ENCODE results near the gene RHBDD3. TPM values are rescaled to one million over a fixed set of nuclear protein-coding genes. Genes with fewer than 3 reads are reported as not detected.

RHBDD3 gene
- total RNA-seq, 1 donor from 2014 or later = 35.6 TPM

- H3K4me2 ChIP-seq (ENCODE audit: low read length) = peak overlapping the region; percentile 92
- H4K20me1 ChIP-seq (ENCODE audit: insufficient read depth, low read length) = peaks cover 27% of the 10 kb centered on the region
- peaks cover 2% of the 10 kb centered on the region for H3K36me3 ChIP-seq (ENCODE audit: insufficient read depth, low read length)
- Mint-ChIP-seq H3K4me1 (ENCODE audit: low read depth, unreplicated experiment) (peaks cover 4% of the 10 kb centered on the region), H3K9me3 (ENCODE audit: unreplicated experiment) (peaks cover 2% of the 10 kb centered on the region), H3K27me3 (ENCODE audit: low read depth, unreplicated experiment) (no peaks in the 10 kb centered on the region), H3K27ac (ENCODE audit: unreplicated experiment) (peak overlapping the region; percentile 23), H3K4me3 (ENCODE audit: unreplicated experiment) (peak overlapping the region; percentile 84), H3K36me3 (ENCODE audit: low read depth, unreplicated experiment) (no peaks in the 10 kb centered on the region)
- FAIRE-seq (no peak), DNase-seq (ENCODE audit: low read depth) (no peak)
- H3K9me3 ChIP-seq (ENCODE audit: insufficient read depth, low read depth, low read length) = no peaks in the 10 kb centered on the region
- no peak overlapping the region for H3K27ac ChIP-seq (ENCODE audit: low read depth, low read length)
- no peaks in the 10 kb centered on the region for H3K27me3 ChIP-seq (ENCODE audit: insufficient read depth, low read length)
- H3K4me1 ChIP-seq (ENCODE audit: insufficient read depth, low read length) = peaks cover 41% of the 10 kb centered on the region
- H3K9ac ChIP-seq (ENCODE audit: low read length) = peak overlapping the region; percentile 84
- H2AFZ ChIP-seq (ENCODE audit: low read depth, low read length) = peak overlapping the region; percentile 90
- TF ChIP-seq CTCF (IDR thresholded peaks at IDR 0.05; ENCODE audit: insufficient read depth, low read depth, low read length) (no peak), EZH2 (IDR thresholded peaks at IDR 0.05; ENCODE audit: insufficient read depth, low read length) (no peak)
- H3K4me3 ChIP-seq (ENCODE audit: insufficient read depth, low read depth, low read length) = no peak overlapping the region
- peaks cover 34% of the 10 kb centered on the region for H3K79me2 ChIP-seq (ENCODE audit: insufficient read depth, low read length)
These were observed 38.0 kb upstream of the RHBDD3 start for GRCh38 chr22:29305836-29306174.

DNA sequence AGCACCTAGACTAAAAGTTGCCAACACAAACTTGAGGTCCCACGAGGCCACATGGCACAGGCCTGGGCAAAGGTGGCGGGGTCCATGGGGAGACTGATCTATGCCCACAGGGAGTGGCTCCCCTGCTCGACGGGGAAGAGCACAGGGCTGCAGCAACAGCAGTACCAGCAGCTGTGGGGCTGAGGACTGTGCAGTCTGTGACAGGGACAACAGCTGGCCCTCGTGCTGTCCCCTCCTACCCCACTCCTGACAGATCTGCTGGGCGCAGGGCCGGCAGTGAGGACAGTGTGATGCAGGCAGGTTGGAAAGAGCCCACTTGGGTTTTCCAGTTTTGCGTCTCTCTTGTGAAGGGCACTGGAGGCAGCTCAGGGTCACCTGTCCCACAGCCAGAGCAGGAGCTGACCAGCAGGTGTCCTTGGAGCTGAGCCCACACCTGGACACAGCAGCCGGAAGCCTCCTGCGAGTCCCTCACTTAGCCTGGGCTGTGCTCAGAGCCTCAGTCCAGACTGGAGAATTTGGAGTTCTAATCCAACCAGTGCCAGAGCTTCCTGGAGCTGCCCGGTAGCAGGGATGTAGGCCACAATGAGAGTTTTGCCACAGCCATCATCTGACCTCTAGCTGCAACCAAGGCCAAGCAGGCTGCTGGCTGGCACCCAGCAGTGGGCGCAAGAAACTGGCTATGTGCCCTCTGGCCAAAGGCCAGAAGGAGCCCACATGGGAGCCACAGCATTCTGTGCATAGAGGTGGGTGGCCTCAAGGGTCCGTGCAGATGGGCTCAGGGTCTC is 35.1 kb upstream of the RHBDD3 start:
- Histone ChIP-seq H3K27ac (ENCODE audit: low read depth, low read length) (no peak overlapping the region), H3K4me2 (ENCODE audit: low read length) (no peak overlapping the region), H3K79me2 (ENCODE audit: insufficient read depth, low read length) (peaks cover 8% of the 10 kb centered on the region), H4K20me1 (ENCODE audit: insufficient read depth, low read length) (peaks cover 42% of the 10 kb centered on the region), H3K9me3 (ENCODE audit: insufficient read depth, low read depth, low read length) (no peaks in the 10 kb centered on the region), H3K4me1 (ENCODE audit: insufficient read depth, low read length) (peaks cover 14% of the 10 kb centered on the region), H2AFZ (ENCODE audit: low read depth, low read length) (no peak overlapping the region), H3K4me3 (ENCODE audit: insufficient read depth, low read depth, low read length) (no peak overlapping the region), H3K36me3 (ENCODE audit: insufficient read depth, low read length) (peaks cover 21% of the 10 kb centered on the region), H3K27me3 (ENCODE audit: insufficient read depth, low read length) (no peaks in the 10 kb centered on the region), H3K9ac (ENCODE audit: low read length) (no peak overlapping the region)
- no peaks in the 10 kb centered on the region for H3K27me3 Mint-ChIP-seq (ENCODE audit: low read depth, unreplicated experiment)
- H3K4me3 Mint-ChIP-seq (ENCODE audit: unreplicated experiment) = no peak overlapping the region
- peaks cover 2% of the 10 kb centered on the region for H3K9me3 Mint-ChIP-seq (ENCODE audit: unreplicated experiment)
- DNase-seq (ENCODE audit: low read depth) (no peak), FAIRE-seq (no peak)
- no peak for TF ChIP-seq CTCF (IDR thresholded peaks at IDR 0.05; ENCODE audit: insufficient read depth, low read depth, low read length)
- TF ChIP-seq EZH2 (IDR thresholded peaks at IDR 0.05; ENCODE audit: insufficient read depth, low read length) = no peak
- H3K27ac Mint-ChIP-seq (ENCODE audit: unreplicated experiment) = no peak overlapping the region
- no peaks in the 10 kb centered on the region for H3K4me1 Mint-ChIP-seq (ENCODE audit: low read depth, unreplicated experiment)
- H3K36me3 Mint-ChIP-seq (ENCODE audit: low read depth, unreplicated experiment) = peaks cover 11% of the 10 kb centered on the region

DNA sequence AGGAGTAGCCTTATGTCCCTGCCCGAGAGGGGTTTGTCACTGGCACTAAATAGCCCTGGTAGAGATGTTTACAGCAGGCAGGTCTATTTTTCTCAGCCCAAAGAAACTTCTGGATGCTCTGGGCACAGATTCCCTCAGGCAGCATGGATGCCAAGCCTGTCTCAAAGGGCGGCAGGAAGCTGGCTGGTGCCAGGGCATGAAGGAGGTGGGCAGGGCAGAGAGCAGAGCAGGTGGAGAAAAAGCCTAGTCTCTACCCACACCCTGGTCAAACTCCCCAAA is 34.6 kb upstream of the RHBDD3 start:
- H3K4me1 Mint-ChIP-seq (ENCODE audit: low read depth, unreplicated experiment) = no peaks in the 10 kb centered on the region
- no peak overlapping the region for H3K27ac Mint-ChIP-seq (ENCODE audit: unreplicated experiment)
- no peaks in the 10 kb centered on the region for H3K27me3 ChIP-seq (ENCODE audit: insufficient read depth, low read length)
- peaks cover 16% of the 10 kb centered on the region for H3K36me3 Mint-ChIP-seq (ENCODE audit: low read depth, unreplicated experiment)
- TF ChIP-seq CTCF (IDR thresholded peaks at IDR 0.05; ENCODE audit: insufficient read depth, low read depth, low read length) (no peak), EZH2 (IDR thresholded peaks at IDR 0.05; ENCODE audit: insufficient read depth, low read length) (no peak)
- H3K4me3 Mint-ChIP-seq (ENCODE audit: unreplicated experiment) = no peak overlapping the region
- H3K36me3 ChIP-seq (ENCODE audit: insufficient read depth, low read length) = peaks cover 26% of the 10 kb centered on the region
- DNase-seq (ENCODE audit: low read depth) = no peak
- FAIRE-seq = no peak
- no peaks in the 10 kb centered on the region for H3K9me3 ChIP-seq (ENCODE audit: insufficient read depth, low read depth, low read length)
- H3K27ac ChIP-seq (ENCODE audit: low read depth, low read length) = no peak overlapping the region
- peaks cover 5% of the 10 kb centered on the region for H3K9me3 Mint-ChIP-seq (ENCODE audit: unreplicated experiment)
- peaks cover 47% of the 10 kb centered on the region for H4K20me1 ChIP-seq (ENCODE audit: insufficient read depth, low read length)
- H2AFZ ChIP-seq (ENCODE audit: low read depth, low read length) = no peak overlapping the region
- no peaks in the 10 kb centered on the region for H3K27me3 Mint-ChIP-seq (ENCODE audit: low read depth, unreplicated experiment)
- H3K9ac ChIP-seq (ENCODE audit: low read length) = no peak overlapping the region
- H3K4me2 ChIP-seq (ENCODE audit: low read length) = no peak overlapping the region
- H3K79me2 ChIP-seq (ENCODE audit: insufficient read depth, low read length) = peaks cover 2% of the 10 kb centered on the region
- no peak overlapping the region for H3K4me3 ChIP-seq (ENCODE audit: insufficient read depth, low read depth, low read length)
- peaks cover 9% of the 10 kb centered on the region for H3K4me1 ChIP-seq (ENCODE audit: insufficient read depth, low read length)
